MM.1S (cell line): ENCODE measurements around the gene OR2A2.

ENCODE experiments used
- CTCF ChIP-seq: fragments of 300-600 bp; sonication (generic); IDR thresholded peaks from 2 replicates; pipeline ENCODE4 v1.5.1; 2016; ENCODE audit warnings: antibody characterized with exemption, low read length, mixed read lengths
- EZH2 ChIP-seq: fragments of 300-600 bp; sonication (generic); optimal IDR thresholded peaks from 2 replicates; pipeline ENCODE3; 2017; ENCODE audit warnings: low read depth, mild to moderate bottlenecking, antibody characterized with exemption, low read length, mixed read lengths
- EZH2phosphoT487 ChIP-seq: fragments of 300-600 bp; sonication (generic); IDR thresholded peaks from 2 replicates; pipeline ENCODE4 v1.6.1; 2018; ENCODE audit warnings: antibody characterized with exemption, low read length

DNA sequence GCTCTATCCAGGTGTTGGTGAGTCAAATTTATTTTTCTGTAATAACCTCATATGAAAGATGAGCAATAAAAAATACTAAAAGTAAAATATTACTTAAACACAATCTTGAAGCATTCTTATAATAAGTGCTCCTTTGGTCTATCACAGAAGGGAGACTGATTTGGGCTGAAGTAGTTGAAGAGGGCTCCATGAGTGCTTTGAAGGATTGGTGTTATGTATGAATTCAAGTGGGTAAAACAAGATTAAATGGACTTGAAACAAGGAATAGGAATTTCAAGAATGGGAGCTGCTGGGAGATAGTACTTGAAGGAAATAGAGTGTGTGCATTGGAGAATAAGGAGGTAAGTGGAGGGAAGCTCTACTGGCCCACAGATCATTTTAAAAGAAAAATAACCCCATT is 7.3 kb upstream of the OR2A2 start:
- TF ChIP-seq CTCF, result no peak
- no peak for TF ChIP-seq EZH2phosphoT487
- TF ChIP-seq EZH2, result no peak
